Lower lobe of right lung (tissue), 2 donors: ENCODE data around the gene KIAA0040. TPM values are rescaled to one million over a fixed set of nuclear protein-coding genes. Genes with fewer than 3 reads are reported as not detected.

Experiments used
- ATAC-seq, 2 donors: fragments of 200-7000 bp; cut with Tn5 transposase; one replicate each; pipeline ENCODE4 v1.9.1; 2020 to 2022; ENCODE audit warnings: mild to moderate bottlenecking in 2 of 2, moderate library complexity in 2 of 2
- DNase-seq: peaks from one replicate; pipeline ENCODE4 v3.0.0-alpha.2; 2020
- H3K27ac ChIP-seq: fragments of 200-600 bp; one replicate; pipeline ENCODE4 v1.8.0; 2022
- H3K27me3 ChIP-seq: fragments of 200-600 bp; one replicate; pipeline ENCODE4 v1.8.0; 2022; ENCODE audit warnings: low read depth
- H3K36me3 ChIP-seq: fragments of 200-600 bp; one replicate; pipeline ENCODE4 v1.8.0; 2022; ENCODE audit warnings: mild to moderate bottlenecking
- H3K4me1 ChIP-seq: fragments of 200-600 bp; one replicate; pipeline ENCODE4 v1.8.0; 2022
- H3K4me3 ChIP-seq: fragments of 200-600 bp; one replicate; pipeline ENCODE4 v1.8.0; 2022; ENCODE audit warnings: mild to moderate bottlenecking
- H3K9me3 ChIP-seq: fragments of 200-600 bp; one replicate; pipeline ENCODE4 v1.8.0; 2022
- CTCF ChIP-seq: fragments of 200-600 bp; IDR thresholded peaks from one replicate; pipeline ENCODE4 v1.8.0; 2022; ENCODE audit warnings: antibody characterized with exemption, mild to moderate bottlenecking
- intact Hi-C: fragments of 100-400 bp; cut with DNase I; formaldehyde crosslinking; loops from one replicate; pipeline ENCODE4 v1.11.0; 2022
- total RNA-seq: library from RNA; stranded (reverse); fragmentation: NEBNext Ultra II Directional; extraction: Animal tissue kit (Norgen Biotek cat#: 25700); gene quantifications from one replicate; pipeline ENCODE4 v1.2.1, GENCODE V29; 2021
- donor health status: DM: no; HTN: yes; CAD: no; lungs with severe emphysema.

KIAA0040 gene
- total RNA-seq, 1 donor from 2014 or later, result 46.9 TPM

- intact Hi-C loops, result no loop called here
- Histone ChIP-seq H3K4me3 (no peak overlapping the region), H3K9me3 (no peaks in the 10 kb centered on the region), H3K36me3 (no peaks in the 10 kb centered on the region), H3K27me3 (no peaks in the 10 kb centered on the region), H3K4me1 (peaks cover 31% of the 10 kb centered on the region), H3K27ac (no peak overlapping the region)
- no peak for DNase-seq
- TF ChIP-seq CTCF, result no peak
- no peak for ATAC-seq
Observed at GRCh38 chr1:175217721-175218531, 25.4 kb upstream of the KIAA0040 start.

DNA sequence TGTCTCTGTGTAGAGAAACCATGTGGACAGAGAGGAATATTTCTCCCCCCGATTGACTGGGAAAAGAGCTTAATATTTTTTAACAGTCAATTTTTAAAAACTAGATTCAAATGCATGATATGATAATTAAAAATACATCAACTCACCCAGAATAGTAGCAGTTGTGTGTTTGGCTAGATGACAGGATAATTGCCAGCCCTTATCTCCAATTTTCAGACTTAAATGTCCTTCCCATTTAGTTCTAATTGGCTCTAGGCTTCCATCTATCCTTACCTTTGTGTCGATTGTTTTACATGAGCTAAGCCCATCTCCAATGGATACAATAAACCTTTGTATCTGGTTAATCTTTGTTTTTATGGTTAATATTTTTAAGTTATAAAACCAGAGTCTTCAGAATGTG is 23.9 kb upstream of the KIAA0040 start:
- intact Hi-C loops, result no loop called here
- no peak overlapping the region for H3K4me3 ChIP-seq
- ATAC-seq, result no peak
- H3K27me3 ChIP-seq, result no peaks in the 10 kb centered on the region
- peaks cover 24% of the 10 kb centered on the region for H3K4me1 ChIP-seq
- TF ChIP-seq CTCF, result no peak
- H3K36me3 ChIP-seq, result no peaks in the 10 kb centered on the region
- no peaks in the 10 kb centered on the region for H3K9me3 ChIP-seq
- no peak overlapping the region for H3K27ac ChIP-seq
- no peak for DNase-seq

DNA sequence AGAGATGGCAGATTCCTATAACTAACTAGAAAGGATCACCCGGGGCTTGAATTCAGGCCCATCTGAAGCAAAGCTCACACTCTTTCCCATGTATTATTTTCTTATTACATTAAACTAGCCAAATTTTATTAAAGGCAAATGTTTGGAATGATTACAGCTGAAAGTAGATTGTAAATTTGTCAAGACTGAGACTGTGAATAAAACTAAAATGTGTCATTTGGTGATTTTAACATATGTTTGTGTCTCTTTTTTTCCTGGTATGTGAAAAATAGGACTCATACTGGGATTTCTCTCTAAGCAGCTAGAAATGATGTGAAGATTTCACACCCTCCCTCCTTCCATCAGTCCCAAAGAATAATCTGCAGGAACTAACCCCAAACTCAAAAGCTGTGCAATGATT is 19.1 kb upstream of the KIAA0040 start:
- no peaks in the 10 kb centered on the region for H3K27me3 ChIP-seq
- H3K36me3 ChIP-seq, result no peaks in the 10 kb centered on the region
- ATAC-seq (no peak), DNase-seq (no peak)
- H3K4me1 ChIP-seq, result peaks cover 14% of the 10 kb centered on the region
- no peak for TF ChIP-seq CTCF
- no peaks in the 10 kb centered on the region for H3K9me3 ChIP-seq
- intact Hi-C loops, result no loop called here
- no peak overlapping the region for H3K4me3 ChIP-seq
- no peak overlapping the region for H3K27ac ChIP-seq

DNA sequence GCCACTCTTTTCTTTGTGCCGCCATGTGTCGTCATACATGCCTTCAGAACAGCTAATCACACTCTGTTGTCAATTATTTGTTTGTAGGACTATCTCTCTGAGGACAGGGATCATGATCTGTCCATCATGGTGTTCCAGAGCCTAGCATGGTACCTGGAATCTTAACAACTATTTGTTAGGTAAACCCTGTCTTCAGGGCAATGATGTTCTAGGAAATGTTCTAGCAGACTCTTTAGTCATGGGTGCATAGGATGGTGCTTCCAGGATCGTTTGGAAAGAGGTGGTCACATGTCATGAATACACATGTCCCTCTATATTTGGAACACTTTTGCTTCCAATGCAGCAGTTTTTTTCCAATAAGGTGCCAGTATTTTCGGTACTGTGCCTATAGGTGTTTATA is 18.2 kb upstream of the KIAA0040 start:
- intact Hi-C loops, result no loop called here
- H3K27ac ChIP-seq, result no peak overlapping the region
- H3K4me1 ChIP-seq, result peaks cover 14% of the 10 kb centered on the region
- H3K4me3 ChIP-seq, result no peak overlapping the region
- ATAC-seq (no peak), DNase-seq (no peak)
- H3K9me3 ChIP-seq, result no peaks in the 10 kb centered on the region
- no peak for TF ChIP-seq CTCF
- no peaks in the 10 kb centered on the region for H3K36me3 ChIP-seq
- H3K27me3 ChIP-seq, result no peaks in the 10 kb centered on the region

DNA sequence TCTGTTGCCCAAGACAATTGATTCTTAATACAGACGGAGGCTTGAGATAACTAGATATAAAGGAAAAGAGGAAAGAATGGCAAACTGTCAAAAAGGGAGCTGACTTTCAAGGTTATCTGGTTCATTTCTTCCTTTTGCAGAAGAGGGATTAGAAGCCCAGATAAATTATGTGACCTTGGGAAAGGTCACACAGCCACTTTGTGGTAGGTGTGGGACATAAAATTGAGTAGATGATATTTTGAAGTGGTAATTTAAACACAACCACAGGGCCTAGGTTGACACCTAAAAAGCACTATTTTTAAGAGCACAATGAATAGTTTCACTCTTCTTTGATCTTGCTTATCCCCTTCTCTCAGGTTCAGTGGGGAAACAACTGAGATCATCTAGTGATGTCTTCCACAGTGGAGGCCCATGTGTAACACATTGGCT is 16.9 kb upstream of the KIAA0040 start:
- Histone ChIP-seq H3K4me1 (peaks cover 16% of the 10 kb centered on the region), H3K27ac (peak overlapping the region; percentile 51), H3K36me3 (no peaks in the 10 kb centered on the region), H3K9me3 (no peaks in the 10 kb centered on the region), H3K27me3 (no peaks in the 10 kb centered on the region), H3K4me3 (no peak overlapping the region)
- TF ChIP-seq CTCF, result no peak
- ATAC-seq (no peak), DNase-seq (no peak)
- intact Hi-C loops, result no loop called here
